OCI-M2 (cell line): ENCODE data around the gene SPECC1.
"Not testable (repeated sequence)": the region's sequence is repeated elsewhere in the genome, so short reads cannot be mapped to it uniquely, and the experiment has no call there.

ENCODE experiments used
- DNase-seq: peaks from one replicate; lab custom pipeline; 2025; ENCODE audit not compliant: unreplicated experiment; lab: John Stamatoyannopoulos, UW

The SPECC1 gene

DNA sequence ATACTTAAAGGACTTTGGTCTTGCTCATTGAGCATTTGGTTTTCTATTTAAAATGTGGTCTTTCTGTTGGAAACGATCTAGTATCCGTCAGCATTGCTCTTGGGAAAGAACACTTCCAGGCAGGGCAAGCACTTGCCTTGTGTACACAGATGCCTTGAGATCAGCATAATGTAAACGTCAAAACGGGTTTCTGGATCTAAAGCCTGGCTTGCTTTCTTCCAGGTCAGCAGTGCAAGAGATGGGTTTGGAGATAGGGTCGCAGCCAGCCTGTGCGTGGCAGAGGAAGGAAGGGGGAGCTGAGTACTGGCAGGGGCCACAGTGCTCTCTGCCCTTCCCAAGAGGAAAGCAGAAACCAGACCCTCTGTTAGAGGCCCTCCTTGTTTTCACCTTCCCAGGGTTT, 282.7 kb downstream of the SPECC1 start:
- no peak for DNase-seq

- no peak for DNase-seq
These were observed 284.3 kb downstream of the SPECC1 start for GRCh38 chr17:20293501-20293900.

DNA sequence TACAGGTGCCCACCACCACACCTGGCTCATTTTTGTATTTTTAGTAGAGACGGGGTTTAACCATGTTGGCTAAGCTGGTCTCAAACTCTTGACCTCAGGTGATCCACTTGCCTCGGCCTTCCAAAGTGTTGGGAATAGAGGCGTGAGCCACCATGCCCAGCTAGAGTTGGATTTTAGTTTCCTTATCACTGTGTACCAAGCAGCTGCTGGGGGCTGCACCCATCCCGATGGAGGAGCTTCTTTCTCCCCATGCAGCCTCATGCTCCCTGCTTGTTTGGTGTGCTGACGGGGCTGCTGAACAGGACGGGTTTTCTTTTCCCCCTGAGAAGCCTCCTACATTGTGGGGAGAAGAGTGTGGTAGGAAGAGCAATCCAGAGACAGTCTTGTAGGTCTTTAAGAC, 285.0 kb downstream of the SPECC1 start:
- no peak for DNase-seq

GRCh38 chr17:20299013-20299412, 289.9 kb downstream of the SPECC1 start:
- no peak for DNase-seq

GRCh38 chr17:20300436-20300934, 291.3 kb downstream of the SPECC1 start:
- DNase-seq = no peak

GRCh38 chr17:20302246-20302917, 293.2 kb downstream of the SPECC1 start:
- DNase-seq = no peak

DNA sequence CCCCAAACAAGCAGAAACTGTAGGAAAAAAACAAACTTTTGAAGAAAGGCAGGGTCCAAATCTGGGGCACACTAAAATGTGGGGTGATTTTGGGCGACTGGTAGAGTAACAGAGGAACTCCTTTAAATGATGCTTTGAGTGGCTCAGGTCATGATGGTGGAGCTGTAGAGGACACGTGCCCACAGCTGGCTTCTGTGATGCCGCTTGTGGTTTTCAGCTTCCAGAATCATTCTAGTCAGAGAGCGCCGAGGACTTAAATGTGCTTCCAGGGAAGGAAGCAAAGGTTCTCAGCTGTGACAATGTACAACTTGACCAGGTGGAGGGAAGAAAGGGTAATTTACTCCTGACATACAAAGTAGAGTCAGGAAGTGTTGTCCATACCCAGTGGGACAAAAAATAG, 295.8 kb downstream of the SPECC1 start:
- DNase-seq = no peak

DNA sequence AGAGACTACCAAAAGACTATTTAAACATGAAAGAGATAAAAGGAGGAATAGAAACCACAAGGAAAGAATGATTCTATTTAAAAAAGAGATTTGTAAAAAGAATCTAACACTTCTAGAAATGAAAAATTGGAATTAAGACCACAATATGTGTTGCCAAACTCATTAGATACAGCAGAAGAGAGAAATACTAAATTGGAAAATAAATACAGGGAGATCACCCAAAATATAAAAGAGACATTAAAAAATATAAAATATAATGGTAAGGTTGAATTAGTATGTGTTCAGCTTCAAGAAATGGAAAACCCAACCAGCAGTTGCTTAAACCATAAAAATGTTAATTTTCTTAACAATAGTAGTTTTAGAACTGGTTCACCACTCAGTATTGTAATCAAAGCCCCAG, 297.8 kb downstream of the SPECC1 start:
- DNase-seq = no peak

DNA sequence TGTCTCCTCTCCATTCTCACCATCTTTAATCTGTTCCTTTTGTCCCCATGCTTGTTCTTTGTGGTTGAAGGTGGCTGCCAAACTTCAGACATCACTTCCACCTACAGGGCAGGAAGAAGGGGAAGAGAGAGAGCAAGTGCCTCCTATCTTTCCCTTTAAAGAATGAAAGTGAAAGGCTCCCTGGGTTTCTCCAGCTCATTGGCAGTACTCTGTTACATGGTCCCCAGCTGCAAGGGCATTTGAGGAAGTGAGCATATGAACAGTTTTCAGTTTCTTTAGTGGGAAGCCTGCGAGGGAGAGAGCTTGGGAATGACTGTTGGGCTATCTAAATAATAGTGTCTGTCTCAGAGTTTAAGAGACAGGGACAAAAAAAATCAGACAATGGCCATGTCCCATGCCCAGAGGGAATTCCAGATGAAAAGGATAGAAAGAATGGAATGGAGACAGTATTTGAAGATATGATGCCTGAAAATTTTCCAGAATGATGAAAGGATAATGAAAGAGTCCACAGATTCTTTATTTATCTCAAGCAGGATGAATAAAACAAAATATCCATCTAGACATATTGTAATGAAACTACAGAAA, 298.3 kb downstream of the SPECC1 start:
- no peak for DNase-seq

- DNase-seq = no peak
These were observed 301.3 kb downstream of the SPECC1 start for GRCh38 chr17:20310481-20310880.

GRCh38 chr17:20313306-20313705, 304.1 kb downstream of the SPECC1 start:
- DNase-seq = no peak

GRCh38 chr17:20313891-20314290, 304.7 kb downstream of the SPECC1 start:
- no peak for DNase-seq

GRCh38 chr17:20314834-20315233, 305.7 kb downstream of the SPECC1 start:
- no peak for DNase-seq

DNA sequence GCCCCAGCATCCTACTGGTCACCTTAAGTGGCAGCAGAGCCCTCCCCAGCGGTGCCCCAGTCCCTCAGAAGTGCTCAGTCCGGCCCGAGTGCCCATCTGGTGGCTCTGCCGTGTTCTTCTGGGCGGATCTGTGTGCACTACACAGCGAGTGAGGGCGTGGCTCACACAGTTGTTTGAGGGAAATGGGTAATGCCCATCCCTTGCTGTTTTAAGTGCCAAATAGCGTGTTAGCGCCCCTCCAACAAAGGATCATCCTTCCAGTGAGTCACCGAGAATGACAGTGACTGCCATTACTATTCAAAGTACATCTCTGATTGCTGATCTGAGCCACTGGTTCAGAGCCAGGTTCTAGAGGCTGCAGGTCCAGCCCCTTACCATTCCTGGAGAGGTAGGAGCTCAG, 306.2 kb downstream of the SPECC1 start:
- DNase-seq = no peak

- DNase-seq = no peak
These were observed 306.7 kb downstream of the SPECC1 start for GRCh38 chr17:20315821-20316220.

GRCh38 chr17:20320535-20321229, 311.5 kb downstream of the SPECC1 start:
- DNase-seq = not testable (repeated sequence)

GRCh38 chr17:20321357-20321756, 312.2 kb downstream of the SPECC1 start:
- DNase-seq = not testable (repeated sequence)

GRCh38 chr17:20327739-20328138, 318.6 kb downstream of the SPECC1 start:
- DNase-seq = not testable (repeated sequence)

DNA sequence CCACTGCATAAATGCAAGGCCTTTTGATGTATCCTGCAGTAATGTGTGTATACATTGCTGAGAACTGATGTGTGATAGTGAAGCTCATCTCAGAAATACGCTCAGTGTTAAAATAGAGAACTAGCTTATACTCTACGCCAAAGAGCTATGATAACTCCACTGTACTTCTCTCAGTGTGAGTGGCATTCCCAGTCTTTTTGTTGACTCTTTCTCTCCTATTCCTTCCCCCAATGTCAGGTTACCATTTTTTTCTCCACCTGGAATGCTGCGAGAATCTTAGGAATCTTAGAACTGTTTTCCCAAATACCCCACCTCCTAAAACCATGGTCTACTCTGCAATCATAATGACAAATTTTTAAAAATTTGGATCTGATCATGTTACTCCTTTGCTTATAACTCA, 342.2 kb downstream of the SPECC1 start:
- DNase-seq = not testable (repeated sequence)

DNA sequence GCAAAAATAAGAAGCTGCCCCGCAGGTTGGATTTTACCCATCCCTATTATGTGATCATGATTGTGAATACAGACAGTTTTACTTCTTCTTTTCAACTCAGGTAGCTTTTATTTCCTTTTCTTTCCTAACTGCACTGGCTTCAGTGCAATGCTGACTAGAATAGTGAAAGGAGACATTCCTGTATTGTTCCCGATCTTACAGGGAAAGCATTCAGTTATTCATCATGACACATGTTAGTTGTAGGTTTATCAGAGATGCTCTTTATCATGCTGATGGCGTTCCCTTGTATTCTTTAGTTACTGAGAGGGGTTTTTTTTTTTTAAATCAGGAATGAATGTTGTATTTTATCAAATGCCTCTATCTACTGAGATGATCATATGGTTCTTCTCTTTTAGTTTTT, 343.4 kb downstream of the SPECC1 start:
- DNase-seq = not testable (repeated sequence)

- DNase-seq = not testable (repeated sequence)
These were observed 354.7 kb downstream of the SPECC1 start for GRCh38 chr17:20363846-20364245.
